WTC11 (cell line): ENCODE data around the gene CPNE6. TPM values are rescaled to one million over a fixed set of nuclear protein-coding genes. Genes with fewer than 3 reads are reported as not detected.

Experiments
- ATAC-seq: fragments of 200-7000 bp; cut with Tn5 transposase; 2 replicates; pipeline ENCODE4 v1.10.0; 2021; ENCODE audit warnings: mild to moderate bottlenecking, moderate library complexity
- CTCF ChIA-PET: fragments of 300-600 bp; sonication (Branson Sonifier 250); formaldehyde crosslinking; loops from one replicate; lab custom pipeline; 2021; ENCODE audit warnings: antibody characterized with exemption; lab: Charles Lee
- POLR2A ChIA-PET: fragments of 350-600 bp; sonication (Branson Sonifier 250); formaldehyde crosslinking; loops from one replicate; lab custom pipeline; 2021; ENCODE audit warnings: antibody characterized with exemption; lab: Charles Lee
- DNase-seq: peaks from one replicate; pipeline ENCODE4 v3.0.0; 2021; ENCODE audit warnings: low spot score
- H3K27ac Mint-ChIP-seq: 2 replicates; pipeline ENCODE4 v1.8.0; 2021; ENCODE audit warnings: mixed read lengths
- H3K27me3 Mint-ChIP-seq: 2 replicates; pipeline ENCODE4 v1.8.0; 2021; ENCODE audit warnings: low read depth, mild to moderate bottlenecking, moderate library complexity, mixed read lengths
- H3K36me3 Mint-ChIP-seq: 2 replicates; pipeline ENCODE4 v1.8.0; 2021; ENCODE audit warnings: mixed read lengths
- H3K4me1 Mint-ChIP-seq: 2 replicates; pipeline ENCODE4 v1.8.0; 2022; ENCODE audit warnings: mixed read lengths
- H3K4me3 Mint-ChIP-seq: 2 replicates; pipeline ENCODE4 v1.8.0; 2021; ENCODE audit warnings: mild to moderate bottlenecking, moderate library complexity, mixed read lengths
- H3K9me3 Mint-ChIP-seq: 2 replicates; pipeline ENCODE4 v1.8.0; 2021; ENCODE audit warnings: mixed read lengths
- ATF1 ChIP-seq: sonication (generic); formaldehyde crosslinking; IDR thresholded peaks from 2 replicates; pipeline ENCODE4 v1.8.1; 2023; ENCODE audit warnings: mild to moderate bottlenecking, moderate library complexity, missing genetic modification reagents
- ATF2 ChIP-seq: sonication (generic); formaldehyde crosslinking; IDR thresholded peaks from 2 replicates; pipeline ENCODE4 v1.8.1; 2022; ENCODE audit warnings: low read depth, missing genetic modification reagents, borderline replicate concordance
- CREB1 ChIP-seq: sonication (generic); formaldehyde crosslinking; IDR thresholded peaks from 2 replicates; pipeline ENCODE4 v1.8.0; 2023; ENCODE audit warnings: mild to moderate bottlenecking, missing genetic modification reagents
- CTCF ChIP-seq: fragments of 200-600 bp; IDR thresholded peaks from 2 replicates; pipeline ENCODE4 v1.8.0; 2022; ENCODE audit warnings: antibody characterized with exemption
- ELF4 ChIP-seq: sonication (generic); formaldehyde crosslinking; IDR thresholded peaks from 2 replicates; pipeline ENCODE4 v1.8.1; 2022; ENCODE audit warnings: low read depth, mild to moderate bottlenecking, moderate library complexity, missing genetic modification reagents
- FOXJ3 ChIP-seq: sonication (generic); formaldehyde crosslinking; IDR thresholded peaks from 2 replicates; pipeline ENCODE4 v1.9.0; 2021; ENCODE audit warnings: missing genetic modification reagents, mild to moderate bottlenecking, borderline replicate concordance
- NFE2L1 ChIP-seq: sonication (generic); formaldehyde crosslinking; IDR thresholded peaks from 2 replicates; pipeline ENCODE4 v1.8.1; 2023; ENCODE audit warnings: missing genetic modification reagents
- NFYB ChIP-seq: sonication (generic); formaldehyde crosslinking; conservative IDR thresholded peaks from 2 replicates; pipeline ENCODE4 v1.8.0; 2022; ENCODE audit warnings: low read depth, missing genetic modification reagents
- PREB ChIP-seq: sonication (generic); formaldehyde crosslinking; IDR thresholded peaks from 2 replicates; pipeline ENCODE4 v1.8.1; 2022; ENCODE audit warnings: mild to moderate bottlenecking, missing genetic modification reagents, moderate library complexity, borderline replicate concordance
- RORB ChIP-seq: fragments of 250-450 bp; sonication (Bioruptor Pico); IDR thresholded peaks from 2 replicates; pipeline ENCODE4 v1.9.0; 2021; ENCODE audit warnings: mild to moderate bottlenecking
- STAT6 ChIP-seq: sonication (generic); formaldehyde crosslinking; conservative IDR thresholded peaks from 2 replicates; pipeline ENCODE4 v1.8.1; 2023; ENCODE audit warnings: mild to moderate bottlenecking, low read depth, missing genetic modification reagents, moderate library complexity
- TCF7 ChIP-seq: sonication (generic); formaldehyde crosslinking; IDR thresholded peaks from 2 replicates; pipeline ENCODE4 v1.8.0; 2022; ENCODE audit warnings: mild to moderate bottlenecking, low read depth, missing genetic modification reagents, moderate library complexity
- TP53 ChIP-seq: sonication (generic); formaldehyde crosslinking; IDR thresholded peaks from 2 replicates; pipeline ENCODE4 v1.8.1; 2023; ENCODE audit warnings: mild to moderate bottlenecking, missing genetic modification reagents
- ZNF121 ChIP-seq: sonication (generic); formaldehyde crosslinking; IDR thresholded peaks from 2 replicates; pipeline ENCODE4 v1.8.0; 2023; ENCODE audit warnings: missing genetic modification reagents
- ZNF138 ChIP-seq: sonication (generic); formaldehyde crosslinking; conservative IDR thresholded peaks from 2 replicates; pipeline ENCODE4 v1.8.1; 2022; ENCODE audit warnings: mild to moderate bottlenecking, moderate library complexity, missing genetic modification reagents
- ZNF263 ChIP-seq: sonication (generic); formaldehyde crosslinking; IDR thresholded peaks from 2 replicates; pipeline ENCODE4 v1.8.1; 2022; ENCODE audit warnings: low read depth, mild to moderate bottlenecking, moderate library complexity, missing genetic modification reagents
- total RNA-seq: library from RNA; stranded (reverse); gene quantifications from 3 replicates; pipeline ENCODE4 v1.2.3, GENCODE V29; 2021
- TF ChIP-seq, protein P1 (sequence below): sonication (generic); formaldehyde crosslinking; IDR thresholded peaks from 2 replicates; pipeline ENCODE4 v1.8.1; 2023; ENCODE audit warnings: mild to moderate bottlenecking, missing genetic modification reagents, moderate library complexity
- TF ChIP-seq, protein P2 (sequence below): sonication (generic); formaldehyde crosslinking; IDR thresholded peaks from 2 replicates; pipeline ENCODE4 v1.8.1; 2023; ENCODE audit warnings: mild to moderate bottlenecking, missing genetic modification reagents

The CPNE6 gene
- total RNA-seq, 1 experiment from 2014 or later = not detected

DNA sequence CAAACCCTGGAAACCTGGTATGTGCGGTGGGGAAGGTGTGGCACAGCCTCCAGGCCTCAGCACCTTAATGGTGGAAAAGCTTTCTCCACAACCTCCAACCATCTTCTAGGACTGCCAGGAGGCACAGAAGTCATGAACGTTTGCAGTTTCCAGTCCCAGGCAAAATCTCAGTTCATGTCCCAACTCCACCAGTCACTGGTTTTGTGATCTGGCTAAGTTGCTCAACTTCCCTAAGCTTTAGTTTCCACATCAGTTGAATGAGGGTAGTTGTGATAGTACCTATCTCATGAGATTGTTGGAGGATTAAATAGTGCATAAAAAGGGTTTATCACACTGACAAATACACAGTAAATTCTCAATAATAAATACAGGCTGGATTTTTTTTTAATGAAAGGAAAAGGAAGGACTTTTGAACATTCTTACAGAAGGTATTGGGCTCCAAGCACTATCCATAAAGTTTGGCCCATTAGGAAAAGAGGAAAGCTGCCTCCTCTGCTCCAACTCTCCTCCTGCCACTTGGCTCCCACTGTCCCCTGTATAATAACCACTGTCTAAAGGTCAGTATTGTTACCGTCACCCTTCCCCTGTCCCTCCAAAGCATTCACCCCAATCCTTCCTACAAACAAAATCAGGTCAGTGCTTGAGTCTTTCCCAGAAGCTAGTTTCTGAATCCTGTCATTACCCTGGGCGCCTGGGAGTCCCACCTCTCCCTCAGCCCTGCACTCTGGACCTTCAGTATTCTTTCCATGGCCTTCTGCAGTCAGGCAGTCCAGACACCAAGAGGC, 29.0 kb downstream of the CPNE6 start:
- Mint-ChIP-seq H3K36me3 (peaks cover 56% of the 10 kb centered on the region), H3K27me3 (no peaks in the 10 kb centered on the region), H3K27ac (no peak overlapping the region), H3K4me3 (no peak overlapping the region), H3K9me3 (peaks cover 22% of the 10 kb centered on the region)
- ChIA-PET POLR2A (interaction anchor here (1.1 kb wide), 1 partner anchor 9 kb away, joined by 3 read pairs; no protein-coding TSS in a partner anchor), CTCF (interaction anchor here (1.0 to 1.3 kb wide), 2 partner anchors 8 to 15 kb away, joined by 3 to 7 read pairs; partner anchors contain the start of gene NRL)
- DNase-seq = no peak
- no peak for TF ChIP-seq FOXJ3 (CRISPR knock-in tag)
- TF ChIP-seq ELF4 (CRISPR knock-in tag) = no peak
- 0 out of 2 replicates have a peak, but pooled peaks have one; percentile 26 for TF ChIP-seq PREB
- no peak for TF ChIP-seq RORB
- TF ChIP-seq, protein P1, sequence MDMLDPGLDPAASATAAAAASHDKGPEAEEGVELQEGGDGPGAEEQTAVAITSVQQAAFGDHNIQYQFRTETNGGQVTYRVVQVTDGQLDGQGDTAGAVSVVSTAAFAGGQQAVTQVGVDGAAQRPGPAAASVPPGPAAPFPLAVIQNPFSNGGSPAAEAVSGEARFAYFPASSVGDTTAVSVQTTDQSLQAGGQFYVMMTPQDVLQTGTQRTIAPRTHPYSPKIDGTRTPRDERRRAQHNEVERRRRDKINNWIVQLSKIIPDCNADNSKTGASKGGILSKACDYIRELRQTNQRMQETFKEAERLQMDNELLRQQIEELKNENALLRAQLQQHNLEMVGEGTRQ (CRISPR knock-in tag) = no peak
- TF ChIP-seq, all 79 proteins: peak for 1
- ATAC-seq = no peak
- H3K4me1 Mint-ChIP-seq = peaks cover 7% of the 10 kb centered on the region

DNA sequence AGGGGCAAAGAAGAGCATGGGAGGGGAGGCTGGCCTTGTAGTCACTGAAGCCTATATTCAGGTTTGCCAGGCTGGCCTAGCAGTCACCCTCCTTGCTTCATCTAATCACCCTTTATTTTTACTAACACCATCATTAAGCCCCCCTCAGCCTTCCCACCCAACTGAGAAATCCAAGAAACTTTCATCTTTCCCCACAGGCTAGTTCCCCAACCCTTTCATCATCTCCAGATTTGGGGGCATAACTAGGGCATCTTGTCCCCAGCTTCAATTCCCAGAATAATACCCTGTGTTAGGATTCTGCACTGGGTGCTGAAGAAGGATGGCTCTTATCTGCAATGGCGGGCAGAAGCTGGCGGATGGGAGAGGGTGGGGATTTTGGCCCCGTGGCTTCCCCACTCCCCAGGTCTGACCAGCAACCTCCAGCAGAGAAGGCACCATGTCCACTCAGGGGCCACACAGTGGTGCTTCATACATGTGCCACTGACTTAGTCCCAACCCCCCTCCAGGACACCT, 29.7 kb downstream of the CPNE6 start:
- ChIA-PET CTCF (interaction anchor here (1.0 to 1.3 kb wide), 2 partner anchors 8 to 14 kb away, joined by 3 to 7 read pairs; partner anchors contain the start of gene NRL), POLR2A (interaction anchor here (1.1 kb wide), 1 partner anchor 8 kb away, joined by 3 read pairs; no protein-coding TSS in a partner anchor)
- Mint-ChIP-seq H3K4me1 (0 out of 2 replicates have a peak, but pooled peaks cover 2% of the 10 kb centered on the region), H3K27me3 (no peaks in the 10 kb centered on the region; the same call in 1 of the 2 replicates), H3K4me3 (no peak overlapping the region), H3K36me3 (peaks cover 55% of the 10 kb centered on the region), H3K9me3 (peaks cover 26% of the 10 kb centered on the region), H3K27ac (no peak overlapping the region)
- ATAC-seq = no peak
- TF ChIP-seq ZNF263 (CRISPR knock-in tag) (no peak), NFYB (CRISPR knock-in tag) (no peak), ZNF138 (CRISPR knock-in tag) (no peak), ZNF121 (CRISPR knock-in tag) (no peak), CREB1 (no peak), CTCF (no peak), STAT6 (no peak), TP53 (CRISPR knock-in tag) (no peak), NFE2L1 (CRISPR knock-in tag) (no peak), TCF7 (no peak), ATF2 (CRISPR knock-in tag) (no peak), ATF1 (no peak)
- TF ChIP-seq, protein P1 (CRISPR knock-in tag) = no peak
- TF ChIP-seq, protein P2, sequence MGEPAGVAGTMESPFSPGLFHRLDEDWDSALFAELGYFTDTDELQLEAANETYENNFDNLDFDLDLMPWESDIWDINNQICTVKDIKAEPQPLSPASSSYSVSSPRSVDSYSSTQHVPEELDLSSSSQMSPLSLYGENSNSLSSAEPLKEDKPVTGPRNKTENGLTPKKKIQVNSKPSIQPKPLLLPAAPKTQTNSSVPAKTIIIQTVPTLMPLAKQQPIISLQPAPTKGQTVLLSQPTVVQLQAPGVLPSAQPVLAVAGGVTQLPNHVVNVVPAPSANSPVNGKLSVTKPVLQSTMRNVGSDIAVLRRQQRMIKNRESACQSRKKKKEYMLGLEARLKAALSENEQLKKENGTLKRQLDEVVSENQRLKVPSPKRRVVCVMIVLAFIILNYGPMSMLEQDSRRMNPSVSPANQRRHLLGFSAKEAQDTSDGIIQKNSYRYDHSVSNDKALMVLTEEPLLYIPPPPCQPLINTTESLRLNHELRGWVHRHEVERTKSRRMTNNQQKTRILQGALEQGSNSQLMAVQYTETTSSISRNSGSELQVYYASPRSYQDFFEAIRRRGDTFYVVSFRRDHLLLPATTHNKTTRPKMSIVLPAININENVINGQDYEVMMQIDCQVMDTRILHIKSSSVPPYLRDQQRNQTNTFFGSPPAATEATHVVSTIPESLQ (CRISPR knock-in tag) = no peak
- DNase-seq = no peak
